HG02610 (cell line): ENCODE measurements around the gene FNDC7.
"Not testable (repeated sequence)": the region's sequence is repeated elsewhere in the genome, so short reads cannot be mapped to it uniquely, and the experiment has no call there.

Experiments
- ATAC-seq: cut with Tn5 transposase; IDR thresholded peaks from one replicate; pipeline ENCODE4 v1.9.1; 2021; ENCODE audit warnings: mild to moderate bottlenecking, moderate library complexity; ENCODE audit not compliant: unreplicated experiment

FNDC7 gene

GRCh38 chr1:108712606-108713150, at the start of gene FNDC7:
Gene FNDC7, plus strand, starts transcription at chr1:108712908. Its CDS starts 26 bp downstream, at chr1:108712934.
- ATAC-seq = no peak

DNA sequence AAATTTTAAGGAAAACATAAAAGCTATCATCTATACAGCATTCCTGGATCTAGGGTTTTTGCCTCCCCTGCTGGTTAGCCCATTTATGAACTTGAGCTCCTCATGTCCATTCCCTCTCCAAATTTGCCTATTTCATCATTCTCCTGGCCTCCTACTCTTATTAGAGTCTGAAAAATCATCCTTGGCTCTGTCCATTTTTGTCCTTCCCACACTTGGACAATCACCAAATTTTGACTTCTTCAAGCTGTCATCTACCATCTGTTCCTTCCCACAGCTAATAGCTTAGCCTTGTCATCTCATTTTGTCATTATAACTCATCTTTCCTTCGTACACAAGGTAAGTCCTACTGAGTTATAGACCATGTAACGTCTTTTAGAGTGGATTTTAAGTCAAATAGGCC, 49.6 kb upstream of the FNDC7 start:
- ATAC-seq = no peak

DNA sequence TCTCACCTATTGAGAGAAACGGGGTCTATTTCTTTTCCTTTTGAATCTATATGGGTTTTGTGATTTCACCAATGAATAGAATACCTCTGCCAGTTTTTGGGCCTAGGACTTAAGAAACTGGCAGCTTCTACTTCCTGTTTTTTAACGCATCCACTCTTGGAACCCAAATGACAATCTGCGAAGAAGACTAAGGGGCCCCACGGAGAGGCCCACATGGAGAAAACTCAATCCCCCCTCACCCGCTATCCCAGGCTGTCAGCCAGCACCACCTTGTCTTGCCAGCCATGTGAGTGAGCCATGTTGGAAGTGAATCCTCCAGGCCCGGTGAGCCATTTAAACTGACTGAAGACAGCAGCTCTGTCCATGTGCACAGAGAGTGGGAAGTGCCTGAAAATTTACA, 48.2 kb upstream of the FNDC7 start:
- no peak for ATAC-seq

DNA sequence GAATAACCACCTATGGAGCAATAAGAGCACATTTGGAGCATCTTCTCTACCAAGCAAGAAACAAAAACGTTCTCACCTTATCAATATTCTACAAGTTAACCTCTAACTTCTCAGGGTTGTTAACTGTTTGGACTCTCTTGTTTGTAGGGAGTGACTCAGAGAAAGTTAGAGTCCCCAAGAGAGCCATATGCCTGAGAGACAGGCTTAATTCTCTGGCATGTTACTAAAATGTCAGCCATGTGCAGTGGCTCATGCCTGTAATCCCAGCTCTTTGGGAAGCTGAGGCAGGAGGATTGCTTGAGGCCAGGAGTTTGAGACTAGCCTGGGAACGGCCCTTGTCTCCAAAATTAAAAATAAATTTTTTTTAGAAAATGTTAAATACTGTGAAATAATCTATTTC, 47.6 kb upstream of the FNDC7 start:
- ATAC-seq = no peak

GRCh38 chr1:108665771-108666170, 46.9 kb upstream of the FNDC7 start:
- ATAC-seq = no peak

DNA sequence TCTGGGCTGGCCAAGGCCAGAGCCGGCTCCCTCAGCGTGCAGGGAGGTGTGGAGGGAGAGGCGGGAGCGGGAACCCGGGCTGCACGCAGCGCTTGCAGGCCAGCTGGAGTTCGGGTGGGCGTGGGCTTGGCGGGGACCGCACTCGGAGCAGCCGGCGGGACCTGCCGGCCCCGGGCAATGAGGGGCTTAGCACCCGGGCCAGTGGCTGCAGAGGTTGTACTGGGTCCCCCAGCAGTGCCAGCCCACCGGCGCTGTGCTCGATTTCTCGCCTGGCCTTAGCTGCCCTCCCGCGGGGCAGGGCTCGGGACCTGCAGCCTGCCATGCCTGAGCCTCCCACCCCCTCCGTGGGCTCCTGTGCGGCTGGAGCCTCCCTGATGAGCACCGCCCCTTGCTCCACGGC, 45.3 kb upstream of the FNDC7 start:
- not testable (repeated sequence) for ATAC-seq

GRCh38 chr1:108668777-108669176, 43.9 kb upstream of the FNDC7 start:
- ATAC-seq = no peak

DNA sequence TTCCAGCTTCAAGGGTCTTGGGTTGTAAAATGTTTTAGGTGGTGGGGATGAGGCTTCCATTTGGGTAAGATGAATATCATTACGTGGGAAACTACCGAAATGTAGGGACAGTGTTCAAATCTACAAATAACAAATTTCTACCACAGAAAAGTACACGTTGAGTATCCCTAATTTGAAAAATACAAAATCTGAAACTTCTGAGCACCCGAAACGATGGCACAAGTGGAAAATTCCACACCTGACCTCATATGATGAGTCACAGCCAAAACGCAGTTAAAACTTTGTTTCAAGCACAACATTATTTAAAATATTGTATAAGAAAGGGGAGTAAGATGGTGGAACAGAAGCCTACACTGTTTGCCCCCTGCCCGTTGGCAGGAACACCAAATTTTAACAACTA, 43.0 kb upstream of the FNDC7 start:
- ATAC-seq = no peak

GRCh38 chr1:108670131-108670773, 42.5 kb upstream of the FNDC7 start:
- ATAC-seq = no peak

DNA sequence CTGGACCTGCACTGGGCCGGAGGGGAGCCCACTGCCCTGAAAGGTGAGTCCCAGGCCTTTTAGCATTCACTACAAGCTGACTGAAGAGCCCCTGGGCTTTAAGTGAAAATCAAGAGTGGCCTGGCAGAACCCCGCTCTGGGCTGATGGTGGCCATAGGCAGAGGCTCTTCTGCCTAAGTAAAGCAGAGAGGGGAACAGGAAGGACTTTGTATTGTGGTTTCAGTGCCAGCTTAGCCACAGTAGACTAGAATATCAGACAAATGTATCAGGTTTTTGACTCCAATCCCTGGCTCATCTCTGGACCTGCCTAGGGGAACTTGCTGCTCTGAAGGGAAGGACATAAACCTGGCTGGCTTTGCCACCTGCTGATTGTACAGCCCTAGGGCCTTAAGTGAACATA, 41.6 kb upstream of the FNDC7 start:
- no peak for ATAC-seq

GRCh38 chr1:108678706-108679105, 34.0 kb upstream of the FNDC7 start:
- no peak for ATAC-seq

- ATAC-seq = no peak
Measured at GRCh38 chr1:108679586-108680213, 33.0 kb upstream of the FNDC7 start.

- not testable (repeated sequence) for ATAC-seq
Measured at GRCh38 chr1:108681701-108682100, 31.0 kb upstream of the FNDC7 start.

- ATAC-seq = no peak
Measured at GRCh38 chr1:108685529-108685928, 27.2 kb upstream of the FNDC7 start.

DNA sequence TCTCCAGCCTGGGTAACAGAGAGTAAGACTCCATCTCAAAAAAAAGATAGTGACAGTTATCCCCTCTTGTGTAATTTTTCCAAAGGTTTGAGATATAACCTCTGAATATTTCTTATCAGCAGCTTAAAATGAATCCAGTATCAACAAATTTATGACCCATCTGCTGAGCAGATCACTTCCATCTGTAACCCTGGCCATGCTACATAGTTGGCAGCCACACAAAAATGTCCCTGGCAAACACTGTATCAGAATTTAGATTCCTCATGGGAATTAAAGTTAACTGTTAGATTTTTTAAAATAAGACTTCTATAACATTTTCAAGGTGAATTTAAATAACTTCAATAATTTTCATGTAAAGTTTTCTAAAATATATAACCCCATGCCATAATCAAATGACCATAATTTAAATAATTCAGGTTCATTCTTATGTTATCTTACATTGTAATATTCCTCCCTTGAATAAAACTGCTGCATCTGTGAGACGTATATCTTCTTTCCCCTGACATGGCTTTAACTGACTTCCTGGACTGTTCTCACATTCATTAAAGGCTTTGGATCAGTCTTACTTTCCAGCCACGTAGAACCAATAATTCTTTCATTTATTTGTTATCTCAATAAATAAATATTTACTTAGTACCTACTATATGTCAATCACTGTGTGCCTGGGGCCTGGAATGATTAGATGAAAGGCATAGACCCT, 25.9 kb upstream of the FNDC7 start:
- no peak for ATAC-seq

- no peak for ATAC-seq
Measured at GRCh38 chr1:108691128-108691941, 21.4 kb upstream of the FNDC7 start.

DNA sequence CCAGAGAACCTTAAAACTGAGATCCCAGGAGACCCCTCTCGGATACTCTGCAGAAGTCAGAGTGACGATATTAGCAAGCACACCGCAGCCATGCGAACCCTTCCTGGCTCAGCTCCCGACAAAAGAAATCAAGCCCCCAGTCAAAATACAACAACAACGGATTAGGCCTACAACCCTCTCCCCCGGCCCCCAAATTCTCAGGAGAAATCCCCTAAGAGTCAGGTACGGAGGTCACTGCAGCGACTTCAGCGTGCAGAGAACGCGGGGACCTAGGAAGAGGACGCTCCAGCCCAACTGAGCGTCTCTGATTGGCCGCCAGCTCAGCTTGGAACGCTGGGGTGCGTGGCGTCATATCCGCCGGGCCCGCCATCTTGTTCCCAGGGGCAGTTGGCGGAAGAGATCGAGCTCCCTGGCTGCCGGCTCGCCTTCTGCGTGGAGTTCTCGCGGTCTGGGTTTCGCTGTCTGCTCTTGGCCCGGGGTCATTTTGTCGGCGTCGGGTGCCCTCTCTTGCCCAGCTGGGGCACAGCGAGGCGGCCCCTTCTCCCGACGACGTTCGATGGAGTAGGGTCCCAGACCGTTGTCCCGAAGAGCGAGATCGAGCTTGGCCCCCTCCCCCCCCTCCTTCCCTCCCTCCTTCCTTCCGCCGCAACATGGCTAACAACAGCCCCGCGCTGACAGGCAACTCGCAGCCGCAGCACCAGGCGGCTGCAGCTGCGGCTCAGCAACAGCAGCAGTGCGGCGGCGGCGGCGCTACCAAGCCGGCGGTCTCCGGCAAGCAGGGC, 20.6 kb upstream of the FNDC7 start, which contains the start of gene PRPF38B:
Gene PRPF38B (plus strand): TSS at position 369 of the 782 bp plus-strand sequence. CDS start 282 bp downstream, at position 651.
- peak; percentile 93 for ATAC-seq

GRCh38 chr1:108692724-108693655, 19.7 kb upstream of the FNDC7 start:
- peak; percentile 66 for ATAC-seq

- no peak for ATAC-seq
Measured at GRCh38 chr1:108695535-108695934, 17.2 kb upstream of the FNDC7 start.
